Tibial nerve (tissue), 4 donors: ENCODE results near the gene C2orf81.

Source experiments
- EP300 ChIP-seq, 2 donors: sonication (generic); formaldehyde crosslinking; IDR thresholded peaks; one replicate each; pipeline ENCODE4 v1.6.1; 2017; ENCODE audit warnings: antibody characterized with exemption in 2 of 2, mild to moderate bottlenecking in 1 of 2
- POLR2A ChIP-seq, 2 donors: fragments of 450-650 bp; IDR thresholded peaks; one replicate each; pipeline ENCODE4 v1.6.1; 2017; ENCODE audit warnings: antibody characterized with exemption in 2 of 2, mild to moderate bottlenecking in 2 of 2, moderate library complexity in 2 of 2
- TF ChIP-seq, protein P1 (sequence below), 5 experiments: fragments of 200-600 bp in 3 of 5; fragments of 450-650 bp in 2 of 5; sonication (generic) in 3 of 5; IDR thresholded peaks; one replicate each; pipeline ENCODE4 v1.5.1; 2016 to 2019; ENCODE audit warnings: antibody characterized with exemption in 5 of 5, mild to moderate bottlenecking in 3 of 5, moderate library complexity in 2 of 5

DNA sequence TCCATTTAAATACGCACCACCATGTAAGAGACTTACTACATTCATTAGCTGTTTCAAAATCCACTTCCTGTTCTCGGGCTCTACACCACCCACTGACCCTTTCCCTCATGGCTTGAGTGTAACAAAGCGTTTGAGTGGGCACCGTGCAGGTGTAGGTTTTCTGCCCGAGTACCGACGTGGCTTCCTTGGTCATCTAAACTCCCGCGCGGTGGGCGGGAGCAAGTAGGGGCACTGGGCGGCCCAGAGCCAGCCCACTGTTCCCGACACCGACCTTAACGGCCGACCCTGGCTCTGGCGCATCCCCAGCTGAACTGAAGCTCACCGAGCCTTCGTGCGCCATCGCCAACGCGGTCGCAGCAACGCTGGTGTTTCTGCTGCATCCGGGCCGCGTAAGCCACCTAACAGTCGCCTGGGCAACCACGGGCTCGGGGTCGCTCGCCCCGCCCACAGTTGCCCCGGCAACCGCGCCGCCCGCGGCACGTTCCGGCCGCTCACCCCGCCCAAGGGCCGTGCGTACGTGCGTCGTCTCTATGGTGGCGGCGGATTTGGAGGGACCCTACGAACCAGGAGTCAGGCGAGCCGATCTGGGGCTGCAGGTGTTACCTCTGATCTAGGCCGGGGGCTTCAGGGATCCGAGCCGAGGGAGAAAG is at the start of gene C2orf81, which contains the start of gene WDR54:
- TF ChIP-seq POLR2A (IDR thresholded peaks at IDR 0.05) (peak; percentile 26 to 40), EP300 (IDR thresholded peaks at IDR 0.05) (peak in 1 of 2 donors; percentile 78)
- TF ChIP-seq, protein P1, sequence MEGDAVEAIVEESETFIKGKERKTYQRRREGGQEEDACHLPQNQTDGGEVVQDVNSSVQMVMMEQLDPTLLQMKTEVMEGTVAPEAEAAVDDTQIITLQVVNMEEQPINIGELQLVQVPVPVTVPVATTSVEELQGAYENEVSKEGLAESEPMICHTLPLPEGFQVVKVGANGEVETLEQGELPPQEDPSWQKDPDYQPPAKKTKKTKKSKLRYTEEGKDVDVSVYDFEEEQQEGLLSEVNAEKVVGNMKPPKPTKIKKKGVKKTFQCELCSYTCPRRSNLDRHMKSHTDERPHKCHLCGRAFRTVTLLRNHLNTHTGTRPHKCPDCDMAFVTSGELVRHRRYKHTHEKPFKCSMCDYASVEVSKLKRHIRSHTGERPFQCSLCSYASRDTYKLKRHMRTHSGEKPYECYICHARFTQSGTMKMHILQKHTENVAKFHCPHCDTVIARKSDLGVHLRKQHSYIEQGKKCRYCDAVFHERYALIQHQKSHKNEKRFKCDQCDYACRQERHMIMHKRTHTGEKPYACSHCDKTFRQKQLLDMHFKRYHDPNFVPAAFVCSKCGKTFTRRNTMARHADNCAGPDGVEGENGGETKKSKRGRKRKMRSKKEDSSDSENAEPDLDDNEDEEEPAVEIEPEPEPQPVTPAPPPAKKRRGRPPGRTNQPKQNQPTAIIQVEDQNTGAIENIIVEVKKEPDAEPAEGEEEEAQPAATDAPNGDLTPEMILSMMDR (IDR thresholded peaks at IDR 0.05) = no peak
